A204.1 (cell line): ENCODE results near the gene HOXA9.

Experiments
- FAIRE-seq: peaks from 2 replicates; lab custom pipeline; 2012; peaks lifted over from hg19 to GRCh38; lab: Jason Lieb, UNC

Gene HOXA9

GRCh38 chr7:27151931-27152815 is 13.2 kb downstream of the HOXA9 start, which contains the start of gene HOXA3:
TSS of gene HOXA3 (minus strand) at chr7:27152583. CDS start at chr7:27110640, 41,943 bp downstream.
- FAIRE-seq = no peak

- no peak for FAIRE-seq
Measured at GRCh38 chr7:27151341-27151930, 13.9 kb downstream of the HOXA9 start.

- FAIRE-seq = no peak
Measured at GRCh38 chr7:27150568-27151340, 14.6 kb downstream of the HOXA9 start.

- no peak for FAIRE-seq
Measured at GRCh38 chr7:27149842-27150567, 15.3 kb downstream of the HOXA9 start.

- no peak for FAIRE-seq
Measured at GRCh38 chr7:27148756-27149641, 16.3 kb downstream of the HOXA9 start.

- FAIRE-seq = no peak
Measured at GRCh38 chr7:27148031-27148755, 17.1 kb downstream of the HOXA9 start.

GRCh38 chr7:27147199-27148030 is 17.9 kb downstream of the HOXA9 start, which contains the start of gene HOXA6:
TSS of gene HOXA6 (minus strand) at chr7:27147774. CDS start at chr7:27147749, 25 bp downstream.
- no peak for FAIRE-seq

- no peak for FAIRE-seq
Measured at GRCh38 chr7:27146491-27147198, 18.7 kb downstream of the HOXA9 start.

- FAIRE-seq = no peak
Measured at GRCh38 chr7:27145914-27146412, 19.4 kb downstream of the HOXA9 start.

GRCh38 chr7:27145165-27145913 is 20.0 kb downstream of the HOXA9 start:
- no peak for FAIRE-seq

- FAIRE-seq = no peak
Measured at GRCh38 chr7:27144781-27145164, 20.6 kb downstream of the HOXA9 start.

- no peak for FAIRE-seq
Measured at GRCh38 chr7:27143950-27144780, 21.2 kb downstream of the HOXA9 start.

- FAIRE-seq = no peak
Measured at GRCh38 chr7:27143023-27143949, 22.1 kb downstream of the HOXA9 start, which contains the start of gene HOXA5. TSS of gene HOXA5 (minus strand) at chr7:27143681. CDS start at chr7:27143607, 74 bp downstream.

- no peak for FAIRE-seq
Measured at GRCh38 chr7:27142580-27143022, 22.7 kb downstream of the HOXA9 start.

GRCh38 chr7:27141923-27142579 is 23.3 kb downstream of the HOXA9 start:
- FAIRE-seq = no peak
